Activated naive CD8-positive, alpha-beta T cell treated with anti-CD3 and anti-CD28 coated beads, Interleukin-2, amount 50 U/mL, for 16 hours (primary cell): ENCODE results near the gene FAAH.

ENCODE experiments used
- DNase-seq: peaks from one replicate; pipeline ENCODE4 v3.0.0-alpha.2; 2020; ENCODE audit warnings: low read depth, low spot score

The FAAH gene

DNA sequence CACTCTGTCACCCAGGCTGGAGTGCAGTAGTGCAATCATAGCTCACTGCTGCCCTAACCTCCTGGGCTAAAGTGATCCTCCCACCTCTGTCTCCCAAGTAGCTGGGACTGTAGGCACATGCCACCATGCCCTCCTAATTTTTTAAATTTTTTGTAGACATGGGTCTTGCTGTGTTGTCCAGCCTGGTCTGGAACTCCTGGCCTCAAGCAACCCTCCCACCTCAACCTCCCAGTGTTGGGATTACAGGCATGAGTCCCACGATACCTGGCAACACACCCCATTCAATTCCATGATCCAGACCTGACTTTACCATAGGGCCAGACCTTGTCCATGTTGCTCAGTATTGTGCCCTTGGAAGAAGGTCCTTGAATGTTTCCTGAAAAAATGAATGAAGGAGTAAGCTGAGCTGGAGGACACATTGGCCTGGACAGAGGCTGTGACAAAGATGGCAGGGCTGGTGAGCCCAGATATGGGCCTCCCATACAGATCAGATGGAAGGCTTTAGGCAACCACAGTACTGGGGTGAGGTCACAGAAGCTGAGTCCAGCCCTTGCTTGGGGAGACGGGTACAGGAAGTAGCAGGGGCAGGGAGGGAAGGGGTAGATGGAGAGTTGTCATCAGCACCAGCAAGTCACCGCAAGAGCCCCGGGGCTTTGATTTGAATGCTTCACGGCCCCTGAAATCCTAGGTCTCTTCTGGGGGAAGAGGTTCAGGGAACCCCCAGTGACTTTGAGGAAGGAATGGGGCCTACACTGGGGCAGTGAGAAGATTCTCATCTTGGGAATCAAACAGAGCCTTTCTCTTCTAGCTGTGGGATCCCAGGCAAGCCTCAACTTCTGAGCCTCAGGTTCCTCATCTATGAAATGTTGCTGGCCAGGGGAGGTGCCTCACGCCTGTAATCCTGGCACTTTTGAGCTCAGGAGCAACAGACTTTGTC, 55.4 kb downstream of the FAAH start:
- no peak for DNase-seq

GRCh38 chr1:46450160-46450517, 56.0 kb downstream of the FAAH start:
- no peak for DNase-seq

GRCh38 chr1:46451948-46452930, 58.1 kb downstream of the FAAH start:
- DNase-seq = no peak

DNA sequence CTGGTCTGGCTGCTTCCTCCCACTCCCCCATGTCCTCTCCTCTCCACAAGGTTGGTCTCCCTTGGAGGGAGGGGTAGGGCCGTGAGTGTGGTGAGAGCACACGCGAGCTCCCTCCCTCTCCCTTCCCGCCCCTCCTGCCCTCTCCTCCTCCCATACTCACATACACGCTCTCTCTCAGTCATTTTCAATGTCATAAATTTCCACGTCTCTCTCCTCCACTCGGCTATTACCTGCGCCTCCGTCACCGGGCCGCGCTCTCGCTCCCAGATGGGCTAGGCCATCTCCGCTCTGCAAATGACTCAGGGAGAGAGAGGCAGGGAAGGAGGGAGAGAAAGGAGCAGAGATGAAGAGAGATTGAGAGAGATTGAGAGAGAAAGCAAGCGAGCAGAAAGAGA, 58.8 kb downstream of the FAAH start:
- no peak for DNase-seq

DNA sequence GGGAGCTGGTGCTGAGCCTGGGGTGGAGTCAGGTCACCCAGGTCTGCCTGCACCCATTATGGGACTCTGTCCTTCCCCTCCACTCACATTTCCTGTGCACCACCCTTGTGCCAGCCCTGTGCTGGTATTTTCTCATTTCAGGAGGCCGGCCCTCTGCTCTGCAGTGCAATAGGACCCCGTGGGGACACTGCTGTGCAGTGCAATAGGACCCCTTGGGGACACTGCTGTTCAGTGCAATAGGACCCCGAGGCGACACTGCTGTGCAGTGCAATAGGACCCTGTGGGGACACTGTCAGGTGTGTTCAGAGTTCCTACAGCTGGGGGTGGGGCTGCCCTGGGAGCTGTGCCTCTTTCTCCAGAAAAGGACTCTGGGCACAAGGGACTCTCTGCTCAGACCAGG, 59.3 kb downstream of the FAAH start:
- no peak for DNase-seq

GRCh38 chr1:46455951-46456350, 61.8 kb downstream of the FAAH start:
- DNase-seq = no peak

DNA sequence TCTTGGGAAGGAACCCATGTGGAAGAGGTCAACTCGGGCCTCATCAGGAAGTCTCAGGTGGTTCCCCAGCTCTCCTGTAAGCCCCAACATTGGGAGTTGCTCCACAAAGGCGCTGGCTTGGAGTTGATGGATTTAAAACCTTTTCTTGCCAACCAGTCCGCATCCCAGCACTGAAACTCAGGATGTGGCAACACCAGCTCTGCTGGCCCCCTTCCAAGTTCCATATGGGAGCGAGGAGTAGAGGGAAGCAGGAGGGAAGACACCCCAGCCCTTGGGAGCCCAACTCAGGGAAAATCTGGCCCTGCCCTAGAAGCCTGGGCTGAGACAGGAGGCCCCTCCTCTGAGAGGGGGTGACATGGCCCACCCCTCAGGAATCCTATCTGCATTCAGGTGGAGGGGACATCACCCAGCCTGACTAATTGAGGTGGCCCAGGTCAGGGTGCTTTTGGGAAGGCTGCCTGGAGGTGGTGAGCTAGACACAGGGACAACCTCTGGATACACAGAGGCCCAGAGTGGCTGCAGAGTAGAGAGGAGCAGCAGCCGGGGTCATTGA, 62.4 kb downstream of the FAAH start:
- DNase-seq = no peak

GRCh38 chr1:46457178-46457577, 63.1 kb downstream of the FAAH start:
- DNase-seq = no peak

DNA sequence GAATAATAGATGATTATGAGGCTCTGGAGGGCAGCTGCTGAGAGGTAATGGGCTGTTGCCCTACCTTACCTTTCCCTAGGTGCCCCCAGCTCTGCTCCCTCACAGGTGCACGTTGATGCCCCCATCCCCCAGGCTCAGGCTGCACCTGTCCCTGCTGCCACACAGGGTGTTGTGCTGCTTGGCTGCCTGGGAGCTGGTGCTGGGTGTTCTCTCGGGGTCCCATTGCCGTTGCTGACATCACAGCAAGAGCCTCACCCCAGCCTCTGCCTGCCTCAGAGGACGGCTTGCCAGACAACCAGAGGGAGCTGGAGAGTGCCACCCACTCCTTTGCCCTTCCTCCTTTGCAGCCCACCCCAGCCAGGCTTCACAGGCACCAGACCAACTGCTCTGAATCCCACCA, 64.1 kb downstream of the FAAH start:
- no peak for DNase-seq

DNA sequence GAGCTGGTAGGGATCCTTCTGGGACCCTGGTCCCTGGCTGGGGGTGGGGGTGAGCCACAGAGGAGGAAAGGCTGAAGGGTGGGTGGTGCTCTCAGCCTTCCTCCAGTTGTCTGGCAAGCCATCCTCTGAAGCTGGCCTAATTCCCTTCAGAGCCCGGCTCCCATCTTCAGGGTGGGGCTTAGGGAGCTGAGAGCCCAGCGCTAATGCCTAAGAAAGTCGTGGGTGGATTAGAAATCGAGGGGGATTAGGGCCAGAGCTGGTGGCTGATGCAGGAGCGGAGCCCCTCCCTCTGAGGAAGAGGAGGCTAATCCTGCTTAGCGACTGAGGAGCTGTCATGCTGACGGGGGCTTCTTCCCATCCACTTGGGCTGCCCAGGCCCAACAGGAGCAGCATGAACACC, 64.7 kb downstream of the FAAH start:
- no peak for DNase-seq

- DNase-seq = no peak
These were observed 65.2 kb downstream of the FAAH start for GRCh38 chr1:46459315-46459714.

- no peak for DNase-seq
These were observed 67.1 kb downstream of the FAAH start for GRCh38 chr1:46461017-46461808.

- DNase-seq = no peak
These were observed 67.8 kb downstream of the FAAH start for GRCh38 chr1:46461809-46462448.
